Activated naive CD8-positive, alpha-beta T cell (primary cell): ENCODE measurements around the gene NAA10.
A peak's percentile ranks its signal among the peaks of the same experiment; 100 is the strongest.

Experiments
- H3K27ac Mint-ChIP-seq: one replicate; pipeline ENCODE4 v1.8.0; 2021; ENCODE audit warnings: mixed read lengths
- H3K27me3 Mint-ChIP-seq: one replicate; pipeline ENCODE4 v1.8.0; 2021; ENCODE audit warnings: mixed read lengths
- H3K36me3 Mint-ChIP-seq: one replicate; pipeline ENCODE4 v1.8.0; 2021; ENCODE audit warnings: mixed read lengths
- H3K4me1 Mint-ChIP-seq: one replicate; pipeline ENCODE4 v1.8.0; 2021; ENCODE audit warnings: low read depth, mixed read lengths
- H3K4me3 Mint-ChIP-seq: one replicate; pipeline ENCODE4 v1.8.0; 2021; ENCODE audit warnings: mild to moderate bottlenecking, mixed read lengths
- H3K9me3 Mint-ChIP-seq: one replicate; pipeline ENCODE4 v1.8.0; 2021; ENCODE audit warnings: low read depth, mixed read lengths

Gene NAA10

GRCh38 chrX:153921070-153921469 is 13.8 kb downstream of the NAA10 start:
- Mint-ChIP-seq H3K36me3 (no peaks in the 10 kb centered on the region), H3K4me1 (peaks cover 22% of the 10 kb centered on the region), H3K9me3 (no peaks in the 10 kb centered on the region), H3K4me3 (no peak overlapping the region), H3K27ac (peak overlapping the region; percentile 10), H3K27me3 (no peaks in the 10 kb centered on the region)

- H3K27ac Mint-ChIP-seq = no peak overlapping the region
- H3K36me3 Mint-ChIP-seq = no peaks in the 10 kb centered on the region
- H3K27me3 Mint-ChIP-seq = no peaks in the 10 kb centered on the region
- no peak overlapping the region for H3K4me3 Mint-ChIP-seq
- peaks cover 23% of the 10 kb centered on the region for H3K4me1 Mint-ChIP-seq
- H3K9me3 Mint-ChIP-seq = no peaks in the 10 kb centered on the region
Measured at GRCh38 chrX:153920546-153920945, 14.3 kb downstream of the NAA10 start.

- no peak overlapping the region for H3K4me3 Mint-ChIP-seq
- no peaks in the 10 kb centered on the region for H3K36me3 Mint-ChIP-seq
- H3K4me1 Mint-ChIP-seq = peaks cover 22% of the 10 kb centered on the region
- peak overlapping the region; percentile 41 for H3K27ac Mint-ChIP-seq
- H3K9me3 Mint-ChIP-seq = no peaks in the 10 kb centered on the region
- no peaks in the 10 kb centered on the region for H3K27me3 Mint-ChIP-seq
Measured at GRCh38 chrX:153919281-153919680, 15.6 kb downstream of the NAA10 start.

- no peak overlapping the region for H3K4me3 Mint-ChIP-seq
- no peaks in the 10 kb centered on the region for H3K9me3 Mint-ChIP-seq
- H3K27ac Mint-ChIP-seq = no peak overlapping the region
- peaks cover 16% of the 10 kb centered on the region for H3K4me1 Mint-ChIP-seq
- no peaks in the 10 kb centered on the region for H3K27me3 Mint-ChIP-seq
- H3K36me3 Mint-ChIP-seq = no peaks in the 10 kb centered on the region
Measured at GRCh38 chrX:153917869-153918268, 17.0 kb downstream of the NAA10 start.

GRCh38 chrX:153913701-153914100 is 21.1 kb downstream of the NAA10 start:
- Mint-ChIP-seq H3K4me3 (no peak overlapping the region), H3K9me3 (no peaks in the 10 kb centered on the region), H3K27ac (no peak overlapping the region), H3K27me3 (no peaks in the 10 kb centered on the region), H3K4me1 (peaks cover 13% of the 10 kb centered on the region), H3K36me3 (no peaks in the 10 kb centered on the region)

- Mint-ChIP-seq H3K4me3 (no peak overlapping the region), H3K36me3 (no peaks in the 10 kb centered on the region), H3K4me1 (peaks cover 13% of the 10 kb centered on the region)
Measured at GRCh38 chrX:153913211-153913610, 21.6 kb downstream of the NAA10 start.

GRCh38 chrX:153911798-153912197 is 23.0 kb downstream of the NAA10 start:
- Mint-ChIP-seq H3K27me3 (no peaks in the 10 kb centered on the region), H3K36me3 (no peaks in the 10 kb centered on the region)

More at GRCh38 chrX:153913211-153913610, 21.6 kb downstream of the NAA10 start:
- Mint-ChIP-seq H3K27me3 (no peaks in the 10 kb centered on the region), H3K9me3 (no peaks in the 10 kb centered on the region), H3K27ac (no peak overlapping the region)

GRCh38 chrX:153910446-153910845 is 24.4 kb downstream of the NAA10 start:
- Mint-ChIP-seq H3K4me3 (no peak overlapping the region), H3K4me1 (peaks cover 15% of the 10 kb centered on the region), H3K27ac (no peak overlapping the region), H3K36me3 (no peaks in the 10 kb centered on the region), H3K27me3 (no peaks in the 10 kb centered on the region), H3K9me3 (no peaks in the 10 kb centered on the region)

More at GRCh38 chrX:153911798-153912197, 23.0 kb downstream of the NAA10 start:
- no peak overlapping the region for H3K4me3 Mint-ChIP-seq
- H3K4me1 Mint-ChIP-seq = peaks cover 13% of the 10 kb centered on the region
- peak overlapping the region; percentile 68 for H3K27ac Mint-ChIP-seq
- H3K9me3 Mint-ChIP-seq = no peaks in the 10 kb centered on the region

GRCh38 chrX:153909980-153910360 is 24.9 kb downstream of the NAA10 start:
- H3K4me3 Mint-ChIP-seq = no peak overlapping the region
- no peak overlapping the region for H3K27ac Mint-ChIP-seq
- peaks cover 15% of the 10 kb centered on the region for H3K4me1 Mint-ChIP-seq
- no peaks in the 10 kb centered on the region for H3K27me3 Mint-ChIP-seq
- H3K9me3 Mint-ChIP-seq = no peaks in the 10 kb centered on the region
- no peaks in the 10 kb centered on the region for H3K36me3 Mint-ChIP-seq

GRCh38 chrX:153909024-153909979 is 25.5 kb downstream of the NAA10 start:
- H3K9me3 Mint-ChIP-seq = no peaks in the 10 kb centered on the region
- H3K4me3 Mint-ChIP-seq = no peak overlapping the region
- H3K27ac Mint-ChIP-seq = no peak overlapping the region
- H3K27me3 Mint-ChIP-seq = no peaks in the 10 kb centered on the region
- H3K4me1 Mint-ChIP-seq = peaks cover 18% of the 10 kb centered on the region
- H3K36me3 Mint-ChIP-seq = no peaks in the 10 kb centered on the region

GRCh38 chrX:153908219-153908860 is 26.5 kb downstream of the NAA10 start:
- Mint-ChIP-seq H3K36me3 (no peaks in the 10 kb centered on the region), H3K27me3 (no peaks in the 10 kb centered on the region), H3K27ac (no peak overlapping the region), H3K4me1 (peaks cover 23% of the 10 kb centered on the region), H3K9me3 (no peaks in the 10 kb centered on the region), H3K4me3 (no peak overlapping the region)

- no peaks in the 10 kb centered on the region for H3K36me3 Mint-ChIP-seq
- peaks cover 29% of the 10 kb centered on the region for H3K4me1 Mint-ChIP-seq
- no peaks in the 10 kb centered on the region for H3K9me3 Mint-ChIP-seq
- H3K4me3 Mint-ChIP-seq = no peak overlapping the region
- H3K27ac Mint-ChIP-seq = no peak overlapping the region
- H3K27me3 Mint-ChIP-seq = no peaks in the 10 kb centered on the region
Measured at GRCh38 chrX:153907456-153907855, 27.4 kb downstream of the NAA10 start.

GRCh38 chrX:153906126-153906917 is 28.5 kb downstream of the NAA10 start:
- H3K4me3 Mint-ChIP-seq = no peak overlapping the region
- H3K27ac Mint-ChIP-seq = no peak overlapping the region
- peaks cover 31% of the 10 kb centered on the region for H3K4me1 Mint-ChIP-seq
- H3K27me3 Mint-ChIP-seq = no peaks in the 10 kb centered on the region
- no peaks in the 10 kb centered on the region for H3K36me3 Mint-ChIP-seq
- H3K9me3 Mint-ChIP-seq = no peaks in the 10 kb centered on the region

- Mint-ChIP-seq H3K4me1 (peaks cover 35% of the 10 kb centered on the region), H3K4me3 (no peak overlapping the region)
Measured at GRCh38 chrX:153905481-153906095, 29.2 kb downstream of the NAA10 start.

More at GRCh38 chrX:153905481-153906095, 29.2 kb downstream of the NAA10 start:
- H3K27ac Mint-ChIP-seq = no peak overlapping the region
- H3K36me3 Mint-ChIP-seq = no peaks in the 10 kb centered on the region
- H3K27me3 Mint-ChIP-seq = no peaks in the 10 kb centered on the region
- no peaks in the 10 kb centered on the region for H3K9me3 Mint-ChIP-seq
